HepG2 (cell line): Measurements from ENCODE around the gene BAG5.

Source experiments
- ATF3 ChIP-seq: sonication (generic); formaldehyde crosslinking; IDR thresholded peaks from 2 replicates; pipeline ENCODE4 v1.4.0; 2020; ENCODE audit warnings: missing genetic modification reagents
- BRCA1 ChIP-seq: sonication (generic); formaldehyde crosslinking; IDR thresholded peaks from 2 replicates; pipeline ENCODE4 v1.4.0; 2020; ENCODE audit warnings: missing genetic modification reagents
- CBX1 ChIP-seq: IDR thresholded peaks from one replicate; pipeline ENCODE4 v1.6.1; 2016; ENCODE audit warnings: antibody characterized with exemption, low read depth
- CREM ChIP-seq, 2 experiments: sonication (generic) in 1 of 2; formaldehyde crosslinking in 1 of 2; IDR thresholded peaks; 2 replicates each; pipeline versions ENCODE4 v1.4.0 to v1.6.1; 2016 to 2020; ENCODE audit warnings: antibody characterized with exemption in 1 of 2, mild to moderate bottlenecking in 1 of 2, missing genetic modification reagents in 1 of 2
- CTCF ChIP-seq: sonication (generic); formaldehyde crosslinking; IDR thresholded peaks from 2 replicates; pipeline ENCODE4 v1.5.0; 2020; ENCODE audit warnings: mild to moderate bottlenecking, missing genetic modification reagents, moderate library complexity
- EZH2 ChIP-seq: conservative IDR thresholded peaks from 2 replicates; pipeline ENCODE4 v1.6.1; 2012; ENCODE audit warnings: mild to moderate bottlenecking, low read depth, low read length, moderate library complexity
- KDM1A ChIP-seq: IDR thresholded peaks from 2 replicates; pipeline ENCODE4 v1.6.1; 2016; ENCODE audit warnings: missing compliant biosample characterization
- MYC ChIP-seq: sonication (generic); formaldehyde crosslinking; IDR thresholded peaks from 2 replicates; pipeline ENCODE4 v1.9.0; 2021; ENCODE audit warnings: missing genetic modification reagents, borderline replicate concordance
- POGK ChIP-seq: sonication (generic); formaldehyde crosslinking; conservative IDR thresholded peaks from 2 replicates; pipeline ENCODE4 v1.8.0; 2022; ENCODE audit warnings: mild to moderate bottlenecking, moderate library complexity, missing genetic modification reagents
- RERE ChIP-seq: IDR thresholded peaks from 2 replicates; pipeline ENCODE4 v1.6.1; 2016; ENCODE audit warnings: low read depth, missing genetic modification reagents, missing compliant biosample characterization
- TAF15 ChIP-seq: fragments of 200-400 bp; formaldehyde crosslinking; IDR thresholded peaks from one replicate; pipeline ENCODE4 v1.6.1; 2018; ENCODE audit warnings: mild to moderate bottlenecking, low read depth, low read length; ENCODE audit not compliant: poor library complexity, severe bottlenecking
- TCF7 ChIP-seq: sonication (generic); IDR thresholded peaks from 2 replicates; pipeline ENCODE4 v1.6.1; 2016; ENCODE audit warnings: antibody characterized with exemption, low read depth
- ZNF775 ChIP-seq: sonication (generic); formaldehyde crosslinking; IDR thresholded peaks from 2 replicates; pipeline ENCODE4 v1.4.0; 2020; ENCODE audit warnings: missing genetic modification reagents, mild to moderate bottlenecking, moderate library complexity, borderline replicate concordance

- TF ChIP-seq ZNF775 = no peak
- no peak for TF ChIP-seq TAF15
- no peak for TF ChIP-seq ATF3 (CRISPR knock-in tag)
- TF ChIP-seq KDM1A (CRISPR knock-in tag) = no peak
- no peak for TF ChIP-seq TCF7
- no peak for TF ChIP-seq CTCF (CRISPR knock-in tag)
- TF ChIP-seq BRCA1 = no peak
- no peak for TF ChIP-seq MYC (CRISPR knock-in tag)
- TF ChIP-seq EZH2 = no peak
- TF ChIP-seq CBX1 = no peak
- no peak for TF ChIP-seq CREM (IDR thresholded peaks at IDR 0.05)
- TF ChIP-seq CREM (CRISPR knock-in tag; IDR thresholded peaks at IDR 0.05) = no peak
- no peak for TF ChIP-seq RERE (CRISPR knock-in tag)
- no peak for TF ChIP-seq POGK (CRISPR knock-in tag)
Observed at GRCh38 chr14:103528146-103528586, 34.3 kb downstream of the BAG5 start.
